ENCODE measurements around the gene TEPSIN.

DNA sequence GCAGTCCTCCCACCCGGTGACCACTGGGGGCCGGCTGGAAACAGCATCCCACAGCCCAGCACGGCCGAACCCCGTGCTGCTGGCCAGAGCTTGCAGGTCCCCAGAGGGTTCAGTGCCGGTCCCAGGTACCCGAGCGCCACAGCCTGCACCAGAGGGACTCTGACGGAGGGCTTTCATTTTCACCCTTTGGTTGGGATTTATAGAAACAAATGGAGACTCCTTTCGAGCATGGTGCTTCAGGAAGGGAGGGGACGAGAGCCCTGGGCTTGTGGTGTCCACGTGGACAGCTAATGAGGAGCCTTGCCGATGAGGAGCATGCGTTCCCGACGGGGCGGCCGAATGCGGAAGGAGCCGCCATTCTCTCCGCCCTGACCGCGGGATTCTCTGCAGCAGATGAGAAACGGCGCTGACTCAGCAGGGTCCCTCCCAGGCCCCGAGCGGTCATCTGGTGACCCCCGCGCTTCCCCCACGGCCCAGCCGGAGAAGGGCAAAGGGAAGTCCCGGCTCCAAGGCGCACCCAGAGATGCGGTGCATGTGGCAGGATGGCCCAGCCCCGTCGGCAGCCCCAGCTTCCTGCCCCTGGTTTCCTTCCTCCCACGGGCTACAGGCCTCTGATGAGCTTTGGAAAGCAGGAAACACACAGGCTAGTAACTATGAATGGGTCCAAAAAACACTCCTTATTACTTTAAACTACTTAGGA lies 46.5 kb upstream of the TEPSIN start:
- no peak for TF ChIP-seq RXRA (IDR thresholded peaks at IDR 0.05)
- no peak for TF ChIP-seq FOXA1 (IDR thresholded peaks at IDR 0.05)
- TF ChIP-seq, protein P1, sequence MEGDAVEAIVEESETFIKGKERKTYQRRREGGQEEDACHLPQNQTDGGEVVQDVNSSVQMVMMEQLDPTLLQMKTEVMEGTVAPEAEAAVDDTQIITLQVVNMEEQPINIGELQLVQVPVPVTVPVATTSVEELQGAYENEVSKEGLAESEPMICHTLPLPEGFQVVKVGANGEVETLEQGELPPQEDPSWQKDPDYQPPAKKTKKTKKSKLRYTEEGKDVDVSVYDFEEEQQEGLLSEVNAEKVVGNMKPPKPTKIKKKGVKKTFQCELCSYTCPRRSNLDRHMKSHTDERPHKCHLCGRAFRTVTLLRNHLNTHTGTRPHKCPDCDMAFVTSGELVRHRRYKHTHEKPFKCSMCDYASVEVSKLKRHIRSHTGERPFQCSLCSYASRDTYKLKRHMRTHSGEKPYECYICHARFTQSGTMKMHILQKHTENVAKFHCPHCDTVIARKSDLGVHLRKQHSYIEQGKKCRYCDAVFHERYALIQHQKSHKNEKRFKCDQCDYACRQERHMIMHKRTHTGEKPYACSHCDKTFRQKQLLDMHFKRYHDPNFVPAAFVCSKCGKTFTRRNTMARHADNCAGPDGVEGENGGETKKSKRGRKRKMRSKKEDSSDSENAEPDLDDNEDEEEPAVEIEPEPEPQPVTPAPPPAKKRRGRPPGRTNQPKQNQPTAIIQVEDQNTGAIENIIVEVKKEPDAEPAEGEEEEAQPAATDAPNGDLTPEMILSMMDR (IDR thresholded peaks at IDR 0.05; ENCODE audit: low read depth, low read length, missing input control) = no peak
- no peak for TF ChIP-seq YY1 (IDR thresholded peaks at IDR 0.05)
- TF ChIP-seq, protein P2, sequence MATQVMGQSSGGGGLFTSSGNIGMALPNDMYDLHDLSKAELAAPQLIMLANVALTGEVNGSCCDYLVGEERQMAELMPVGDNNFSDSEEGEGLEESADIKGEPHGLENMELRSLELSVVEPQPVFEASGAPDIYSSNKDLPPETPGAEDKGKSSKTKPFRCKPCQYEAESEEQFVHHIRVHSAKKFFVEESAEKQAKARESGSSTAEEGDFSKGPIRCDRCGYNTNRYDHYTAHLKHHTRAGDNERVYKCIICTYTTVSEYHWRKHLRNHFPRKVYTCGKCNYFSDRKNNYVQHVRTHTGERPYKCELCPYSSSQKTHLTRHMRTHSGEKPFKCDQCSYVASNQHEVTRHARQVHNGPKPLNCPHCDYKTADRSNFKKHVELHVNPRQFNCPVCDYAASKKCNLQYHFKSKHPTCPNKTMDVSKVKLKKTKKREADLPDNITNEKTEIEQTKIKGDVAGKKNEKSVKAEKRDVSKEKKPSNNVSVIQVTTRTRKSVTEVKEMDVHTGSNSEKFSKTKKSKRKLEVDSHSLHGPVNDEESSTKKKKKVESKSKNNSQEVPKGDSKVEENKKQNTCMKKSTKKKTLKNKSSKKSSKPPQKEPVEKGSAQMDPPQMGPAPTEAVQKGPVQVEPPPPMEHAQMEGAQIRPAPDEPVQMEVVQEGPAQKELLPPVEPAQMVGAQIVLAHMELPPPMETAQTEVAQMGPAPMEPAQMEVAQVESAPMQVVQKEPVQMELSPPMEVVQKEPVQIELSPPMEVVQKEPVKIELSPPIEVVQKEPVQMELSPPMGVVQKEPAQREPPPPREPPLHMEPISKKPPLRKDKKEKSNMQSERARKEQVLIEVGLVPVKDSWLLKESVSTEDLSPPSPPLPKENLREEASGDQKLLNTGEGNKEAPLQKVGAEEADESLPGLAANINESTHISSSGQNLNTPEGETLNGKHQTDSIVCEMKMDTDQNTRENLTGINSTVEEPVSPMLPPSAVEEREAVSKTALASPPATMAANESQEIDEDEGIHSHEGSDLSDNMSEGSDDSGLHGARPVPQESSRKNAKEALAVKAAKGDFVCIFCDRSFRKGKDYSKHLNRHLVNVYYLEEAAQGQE (IDR thresholded peaks at IDR 0.05) = no peak
- TF ChIP-seq GABPA (IDR thresholded peaks at IDR 0.05 in 1 of 2, conservative IDR thresholded peaks at IDR 0.05 in 1 of 2) = no peak
- TF ChIP-seq EGR1 (IDR thresholded peaks at IDR 0.05; ENCODE audit: low read depth in 2 of 2) = no peak
- no peak for TF ChIP-seq TAF1 (conservative IDR thresholded peaks at IDR 0.05)
- TF ChIP-seq RAD21 (IDR thresholded peaks at IDR 0.05) = peak in 1 of 2 donors; percentile 30
- TF ChIP-seq HNF4G (IDR thresholded peaks at IDR 0.05) = no peak
